GM10248 (cell line): ENCODE results near the gene ACOT13.
"Not testable (repeated sequence)": the region's sequence is repeated elsewhere in the genome, so short reads cannot be mapped to it uniquely, and the experiment has no call there.

Source experiments
- CTCF ChIA-PET: fragments of 300-600 bp; sonication (Branson Sonifier 250); formaldehyde crosslinking; extraction: SDS; loops from one replicate; lab custom pipeline; 2021; ENCODE audit warnings: antibody characterized with exemption; lab: Yijun Ruan, JAX
- POLR2A ChIA-PET: fragments of 350-650 bp; sonication (Branson Sonifier 250); formaldehyde crosslinking; extraction: SDS; loops from one replicate; lab custom pipeline; 2020; ENCODE audit warnings: antibody characterized with exemption; lab: Yijun Ruan, JAX
- DNase-seq: peaks from one replicate; pipeline ENCODE4 v3.0.0; 2012; ENCODE audit errors: extremely low spot score
- TF ChIP-seq, protein P1 (sequence below): IDR thresholded peaks from 2 replicates; pipeline ENCODE4 v1.5.1; 2012; ENCODE audit warnings: mild to moderate bottlenecking, low read depth; ENCODE audit errors: extremely low read depth, missing control alignments, control extremely low read depth

ACOT13 gene

GRCh38 chr6:24743944-24744335, 77.1 kb downstream of the ACOT13 start:
- DNase-seq: peak; percentile 44

GRCh38 chr6:24744911-24745310, 78.0 kb downstream of the ACOT13 start:
- TF ChIP-seq, protein P1, sequence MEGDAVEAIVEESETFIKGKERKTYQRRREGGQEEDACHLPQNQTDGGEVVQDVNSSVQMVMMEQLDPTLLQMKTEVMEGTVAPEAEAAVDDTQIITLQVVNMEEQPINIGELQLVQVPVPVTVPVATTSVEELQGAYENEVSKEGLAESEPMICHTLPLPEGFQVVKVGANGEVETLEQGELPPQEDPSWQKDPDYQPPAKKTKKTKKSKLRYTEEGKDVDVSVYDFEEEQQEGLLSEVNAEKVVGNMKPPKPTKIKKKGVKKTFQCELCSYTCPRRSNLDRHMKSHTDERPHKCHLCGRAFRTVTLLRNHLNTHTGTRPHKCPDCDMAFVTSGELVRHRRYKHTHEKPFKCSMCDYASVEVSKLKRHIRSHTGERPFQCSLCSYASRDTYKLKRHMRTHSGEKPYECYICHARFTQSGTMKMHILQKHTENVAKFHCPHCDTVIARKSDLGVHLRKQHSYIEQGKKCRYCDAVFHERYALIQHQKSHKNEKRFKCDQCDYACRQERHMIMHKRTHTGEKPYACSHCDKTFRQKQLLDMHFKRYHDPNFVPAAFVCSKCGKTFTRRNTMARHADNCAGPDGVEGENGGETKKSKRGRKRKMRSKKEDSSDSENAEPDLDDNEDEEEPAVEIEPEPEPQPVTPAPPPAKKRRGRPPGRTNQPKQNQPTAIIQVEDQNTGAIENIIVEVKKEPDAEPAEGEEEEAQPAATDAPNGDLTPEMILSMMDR: no peak
- ChIA-PET POLR2A (no interaction called here), CTCF (interaction anchor here (0.7 to 4.5 kb wide), 11 partner anchors 9 to 1272 kb away, joined by 3 to 14 read pairs (median 3); a partner anchor contains a TSS)
- DNase-seq: no peak

More at GRCh38 chr6:24743944-24744335, 77.1 kb downstream of the ACOT13 start:
- POLR2A ChIA-PET: interaction anchor here (1.0 to 1.5 kb wide), 2 partner anchors 22 to 24 kb away, joined by 4 to 6 read pairs; no protein-coding TSS in a partner anchor
- TF ChIP-seq, protein P1: no peak
- CTCF ChIA-PET: interaction anchor here (1.1 to 4.5 kb wide), 5 partner anchors 10 to 56 kb away, joined by 3 to 14 read pairs (median 6); no protein-coding TSS in a partner anchor

DNA sequence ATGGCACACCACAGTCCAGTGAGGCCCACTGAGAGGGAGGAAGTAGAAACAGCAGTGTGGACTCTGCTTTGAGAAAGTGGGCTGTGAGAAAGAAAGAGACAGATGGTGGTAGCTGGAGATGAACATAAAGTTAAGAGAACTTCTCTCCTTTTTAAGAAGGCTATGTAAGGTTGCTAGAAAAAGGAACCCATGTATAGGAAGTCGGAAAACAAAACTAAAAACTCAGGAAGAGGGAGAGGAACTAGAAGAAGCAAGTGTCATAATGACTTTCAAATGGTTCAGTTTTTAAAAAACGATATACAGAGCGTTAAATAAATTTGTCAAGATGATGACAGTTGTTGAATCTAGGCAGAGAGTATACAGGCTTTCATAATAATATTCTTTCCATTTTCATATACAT, 82.4 kb downstream of the ACOT13 start:
- no peak for DNase-seq
- POLR2A ChIA-PET: no interaction called here
- TF ChIP-seq, protein P1: no peak
- CTCF ChIA-PET: no interaction called here

- POLR2A ChIA-PET, DNase-seq: not testable (repeated sequence)
- CTCF ChIA-PET: interaction anchor here (1.3 kb wide), 1 partner anchor 10 kb away, joined by 4 read pairs; no protein-coding TSS in a partner anchor
Measured at GRCh38 chr6:24750878-24751277, 84.0 kb downstream of the ACOT13 start.

DNA sequence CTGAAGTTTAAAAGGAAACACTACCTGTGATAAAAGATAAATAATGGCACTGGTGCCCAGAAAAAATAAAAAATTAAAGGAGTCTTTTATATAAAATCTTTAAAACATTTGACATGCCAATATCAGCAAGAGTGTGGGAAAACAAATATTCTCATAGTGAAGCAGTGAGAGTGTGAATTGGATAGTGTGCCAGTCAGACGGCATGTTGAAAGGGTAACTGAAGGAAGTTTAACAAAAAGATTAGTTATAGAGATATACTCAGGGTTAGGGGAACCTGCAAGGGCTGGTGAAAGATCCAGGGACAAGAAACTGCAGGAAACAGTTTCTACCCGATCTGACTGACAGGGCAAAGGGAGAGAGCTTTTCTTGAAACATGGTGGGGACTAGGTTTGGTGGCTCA, 85.6 kb downstream of the ACOT13 start:
- ChIA-PET CTCF (interaction anchor here (1.4 to 1.7 kb wide), 3 partner anchors 14 to 171 kb away, joined by 4 to 6 read pairs (median 5); partner anchors contain the start of gene GMNN), POLR2A (no interaction called here)
- TF ChIP-seq, protein P1: no peak
- no peak for DNase-seq

DNA sequence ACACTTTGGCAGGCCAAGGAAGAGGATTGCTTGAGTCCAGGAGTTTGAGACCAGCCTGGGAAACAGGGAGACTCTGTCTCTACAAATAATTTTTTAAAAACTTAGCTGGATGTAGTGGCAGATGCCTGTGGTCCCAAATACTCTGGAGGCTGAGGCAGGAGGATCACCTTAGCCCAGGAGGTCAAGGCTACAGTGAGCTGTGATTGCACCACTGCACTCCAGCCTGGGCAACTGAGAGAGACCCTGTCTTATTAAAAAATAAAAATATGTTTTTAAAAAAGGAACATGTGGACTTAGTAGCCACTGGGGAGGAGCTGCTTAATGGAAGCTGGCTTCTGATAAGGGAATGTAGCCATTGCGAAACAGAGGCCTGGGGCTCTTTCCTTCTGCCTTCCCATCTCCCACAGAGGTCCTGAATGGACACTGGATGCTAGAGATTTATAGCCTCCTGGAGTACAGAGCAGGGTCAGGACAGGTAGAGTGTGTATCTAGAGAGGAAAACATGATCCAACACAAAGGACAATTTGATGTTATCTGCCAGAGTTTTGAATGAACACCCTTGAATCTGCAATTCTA, 86.1 kb downstream of the ACOT13 start:
- CTCF ChIA-PET: interaction anchor here (1.4 to 2.0 kb wide), 4 partner anchors 8 to 172 kb away, joined by 4 to 10 read pairs (median 6); partner anchors contain the start of gene GMNN
- POLR2A ChIA-PET: no interaction called here
- DNase-seq: no peak
- TF ChIP-seq, protein P1: no peak

DNA sequence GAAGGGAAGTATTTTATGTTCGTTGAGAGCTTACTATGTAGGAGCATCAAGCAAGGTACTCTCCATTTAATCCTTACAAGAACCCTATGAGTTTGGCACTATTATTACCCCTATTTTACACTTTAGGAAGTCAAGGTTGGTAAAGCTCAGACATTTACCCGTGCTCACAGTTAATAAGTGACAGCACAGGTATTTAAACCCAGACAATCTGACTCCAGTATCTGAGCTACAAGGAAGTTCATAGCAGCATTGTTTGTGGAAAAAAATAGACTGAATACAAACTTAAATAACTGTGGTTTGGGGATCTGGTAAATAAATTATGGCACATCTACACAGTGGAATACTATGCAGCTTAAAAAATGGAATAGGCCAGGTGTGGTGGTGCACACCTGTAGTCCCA, 86.7 kb downstream of the ACOT13 start:
- TF ChIP-seq, protein P1: no peak
- ChIA-PET POLR2A (no interaction called here), CTCF (interaction anchor here (1.4 to 2.0 kb wide), 4 partner anchors 8 to 172 kb away, joined by 4 to 10 read pairs (median 6); partner anchors contain the start of gene GMNN)
- no peak for DNase-seq

- POLR2A ChIA-PET: not testable (repeated sequence)
- CTCF ChIA-PET: interaction anchor here (0.8 to 2.0 kb wide), 2 partner anchors 9 to 17 kb away, joined by 3 to 10 read pairs; no protein-coding TSS in a partner anchor
Measured at GRCh38 chr6:24754378-24754777, 87.5 kb downstream of the ACOT13 start.

More at GRCh38 chr6:24754378-24754777, 87.5 kb downstream of the ACOT13 start:
- not testable (repeated sequence) for DNase-seq
